ENCODE data around the gene FBXW10B.
"Not testable (repeated sequence)": the region's sequence is repeated elsewhere in the genome, so short reads cannot be mapped to it uniquely, and the experiment has no call there.

DNA sequence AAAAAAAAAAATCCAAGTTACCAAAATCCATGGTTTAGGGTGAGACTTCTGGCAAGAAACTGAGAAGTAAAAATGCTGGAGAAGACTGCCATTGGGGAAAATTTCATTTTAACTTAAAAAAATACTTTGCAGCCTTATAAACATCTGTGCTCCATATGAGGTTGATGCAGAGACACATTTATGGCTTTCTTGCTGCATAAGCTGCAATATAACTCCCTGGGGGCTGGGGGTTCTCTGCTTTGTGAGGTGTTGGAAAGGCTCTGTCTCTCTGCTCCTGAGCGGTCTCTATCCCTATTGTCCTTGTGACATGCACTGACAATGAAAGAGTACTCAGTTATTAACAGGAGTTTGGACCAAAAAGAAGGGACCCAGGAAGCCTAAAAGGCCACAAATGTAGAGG, 6.4 kb downstream of the FBXW10B start:
- TF ChIP-seq, protein P1, sequence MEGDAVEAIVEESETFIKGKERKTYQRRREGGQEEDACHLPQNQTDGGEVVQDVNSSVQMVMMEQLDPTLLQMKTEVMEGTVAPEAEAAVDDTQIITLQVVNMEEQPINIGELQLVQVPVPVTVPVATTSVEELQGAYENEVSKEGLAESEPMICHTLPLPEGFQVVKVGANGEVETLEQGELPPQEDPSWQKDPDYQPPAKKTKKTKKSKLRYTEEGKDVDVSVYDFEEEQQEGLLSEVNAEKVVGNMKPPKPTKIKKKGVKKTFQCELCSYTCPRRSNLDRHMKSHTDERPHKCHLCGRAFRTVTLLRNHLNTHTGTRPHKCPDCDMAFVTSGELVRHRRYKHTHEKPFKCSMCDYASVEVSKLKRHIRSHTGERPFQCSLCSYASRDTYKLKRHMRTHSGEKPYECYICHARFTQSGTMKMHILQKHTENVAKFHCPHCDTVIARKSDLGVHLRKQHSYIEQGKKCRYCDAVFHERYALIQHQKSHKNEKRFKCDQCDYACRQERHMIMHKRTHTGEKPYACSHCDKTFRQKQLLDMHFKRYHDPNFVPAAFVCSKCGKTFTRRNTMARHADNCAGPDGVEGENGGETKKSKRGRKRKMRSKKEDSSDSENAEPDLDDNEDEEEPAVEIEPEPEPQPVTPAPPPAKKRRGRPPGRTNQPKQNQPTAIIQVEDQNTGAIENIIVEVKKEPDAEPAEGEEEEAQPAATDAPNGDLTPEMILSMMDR (IDR thresholded peaks at IDR 0.05 in 8 of 11, conservative IDR thresholded peaks at IDR 0.05 in 3 of 11): not testable (repeated sequence)
- TF ChIP-seq POLR2AphosphoS5, POLR2A (IDR thresholded peaks at IDR 0.05): not testable (repeated sequence)
